NCI-H2227 (cell line): Measurements from ENCODE around the gene CELA2A.
"Not testable (repeated sequence)": the region's sequence is repeated elsewhere in the genome, so short reads cannot be mapped to it uniquely, and the experiment has no call there.

Experiments used
- DNase-seq: peaks from one replicate; lab custom pipeline; 2025; ENCODE audit not compliant: unreplicated experiment; lab: John Stamatoyannopoulos, UW

The CELA2A gene

GRCh38 chr1:15466955-15467625 is 10.6 kb downstream of the CELA2A start:
- not testable (repeated sequence) for DNase-seq

- DNase-seq, result no peak
These were observed 11.6 kb downstream of the CELA2A start for GRCh38 chr1:15468145-15468544.

- DNase-seq, result no peak
These were observed 12.8 kb downstream of the CELA2A start for GRCh38 chr1:15469361-15469760.

DNA sequence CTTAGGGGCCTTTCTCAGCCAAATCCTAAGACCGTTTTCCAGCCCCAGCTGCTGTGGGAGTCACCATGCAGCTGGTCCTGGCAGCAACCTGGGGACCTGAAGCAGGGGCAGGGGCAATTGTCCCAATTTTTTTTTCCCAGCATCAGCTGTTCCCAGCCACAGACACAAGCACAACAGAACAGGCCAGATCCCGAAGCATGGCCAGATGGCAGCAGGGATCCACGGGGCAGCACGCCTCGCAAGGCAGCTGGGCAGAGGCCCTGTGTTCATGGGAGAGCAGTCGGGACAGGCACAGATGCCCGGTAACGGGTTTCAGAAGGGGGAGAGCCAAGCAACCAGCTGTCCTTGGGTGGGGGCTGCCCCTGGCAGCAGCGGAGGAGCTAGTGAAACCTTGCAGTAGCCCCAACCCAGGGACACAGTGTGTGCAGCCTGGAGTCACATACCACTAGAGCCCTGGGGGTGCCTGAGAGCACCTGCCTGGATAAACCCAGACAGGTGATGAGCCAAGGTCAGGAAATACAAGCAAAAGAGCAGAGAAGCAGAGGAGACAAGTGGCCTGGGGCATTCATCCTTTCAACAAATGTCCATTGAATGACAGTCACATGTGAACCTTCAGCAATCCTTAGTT is 13.4 kb downstream of the CELA2A start:
- DNase-seq, result not testable (repeated sequence)

DNA sequence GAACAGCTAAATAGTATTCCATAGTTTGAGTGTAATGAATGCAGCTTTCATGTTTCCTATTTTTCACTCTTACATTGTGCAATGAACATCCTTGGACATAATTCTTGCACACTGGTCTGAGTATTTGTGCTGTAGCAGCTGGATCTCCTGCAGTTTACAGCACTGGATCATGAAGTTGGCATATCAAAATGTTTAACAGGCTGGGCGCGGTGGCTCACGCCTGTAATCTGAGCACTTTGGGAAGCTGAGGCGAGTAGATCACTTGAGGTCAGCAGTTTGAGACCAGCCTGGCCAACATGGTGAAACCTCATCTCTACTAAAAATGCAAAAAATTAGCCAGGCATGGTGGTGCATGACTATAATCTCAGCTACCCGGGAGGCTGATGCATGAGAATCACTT is 14.5 kb downstream of the CELA2A start:
- DNase-seq, result not testable (repeated sequence)

GRCh38 chr1:15471723-15472122 is 15.2 kb downstream of the CELA2A start:
- not testable (repeated sequence) for DNase-seq

DNA sequence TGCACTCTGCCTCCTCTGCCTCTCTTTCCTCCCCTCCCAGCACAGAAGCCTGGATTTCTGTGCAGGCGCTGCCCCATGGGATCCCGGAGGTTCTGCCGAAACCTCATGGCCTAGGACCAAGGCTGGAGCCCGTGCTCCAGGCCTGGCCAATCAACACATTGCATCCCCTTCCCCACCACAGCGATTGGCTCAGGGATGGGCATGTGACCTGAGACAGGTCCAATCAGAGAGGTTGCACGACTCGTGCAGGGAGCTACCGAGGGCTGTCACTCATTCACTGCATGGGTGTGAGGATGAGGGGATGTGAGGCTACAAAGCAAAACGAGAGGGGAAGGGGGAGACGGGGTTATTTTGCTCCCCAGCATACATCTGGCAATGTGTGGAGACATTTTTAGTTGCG is 16.1 kb downstream of the CELA2A start:
- no peak for DNase-seq

- no peak for DNase-seq
These were observed 19.3 kb downstream of the CELA2A start, which contains the start of gene CELA2B for GRCh38 chr1:15475752-15476314. Gene CELA2B, plus strand, starts transcription at chr1:15476104. Its CDS starts 22 bp downstream, at chr1:15476126.

DNA sequence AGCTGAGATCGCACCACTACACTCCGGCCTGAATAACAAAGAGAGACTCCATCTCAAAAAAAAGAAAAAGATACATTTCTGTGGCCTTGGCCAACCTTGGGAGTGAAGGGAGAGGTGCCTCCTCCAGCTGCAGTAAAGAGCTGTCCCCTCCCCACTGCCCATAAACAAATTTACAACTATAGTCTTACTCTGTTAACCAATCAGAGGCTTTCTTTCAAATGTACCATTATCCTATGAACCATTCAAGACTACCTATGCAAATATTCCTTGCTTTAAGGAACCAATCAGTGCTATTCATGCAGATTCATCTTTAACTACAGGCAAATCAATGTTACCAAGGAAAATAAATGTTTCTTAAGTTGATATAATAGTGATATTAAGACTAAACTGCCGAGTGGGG is 20.4 kb downstream of the CELA2A start:
- DNase-seq, result no peak

- no peak for DNase-seq
These were observed 21.2 kb downstream of the CELA2A start for GRCh38 chr1:15477646-15478212.

GRCh38 chr1:15479654-15480347 is 23.3 kb downstream of the CELA2A start:
- no peak for DNase-seq

DNA sequence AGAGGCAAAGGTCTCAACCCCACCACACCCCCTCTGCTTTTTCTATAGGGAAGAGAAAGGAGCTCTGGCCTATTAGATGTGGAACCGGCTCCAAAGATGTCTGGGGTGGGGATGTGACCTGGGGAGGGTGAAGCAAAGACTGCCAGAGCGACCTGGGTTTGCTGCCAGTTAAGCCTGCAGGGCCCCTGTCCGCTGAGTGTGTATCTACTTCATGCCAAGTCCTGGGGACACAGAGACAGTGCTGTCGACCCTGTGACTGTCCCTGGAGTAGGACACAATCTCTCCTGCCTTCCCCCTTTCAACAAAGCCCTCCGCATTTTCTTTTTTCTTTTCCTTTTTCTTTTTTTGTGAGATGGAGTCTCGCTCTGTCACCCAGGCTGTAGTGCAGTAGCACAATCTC is 25.9 kb downstream of the CELA2A start:
- DNase-seq, result not testable (repeated sequence)

DNA sequence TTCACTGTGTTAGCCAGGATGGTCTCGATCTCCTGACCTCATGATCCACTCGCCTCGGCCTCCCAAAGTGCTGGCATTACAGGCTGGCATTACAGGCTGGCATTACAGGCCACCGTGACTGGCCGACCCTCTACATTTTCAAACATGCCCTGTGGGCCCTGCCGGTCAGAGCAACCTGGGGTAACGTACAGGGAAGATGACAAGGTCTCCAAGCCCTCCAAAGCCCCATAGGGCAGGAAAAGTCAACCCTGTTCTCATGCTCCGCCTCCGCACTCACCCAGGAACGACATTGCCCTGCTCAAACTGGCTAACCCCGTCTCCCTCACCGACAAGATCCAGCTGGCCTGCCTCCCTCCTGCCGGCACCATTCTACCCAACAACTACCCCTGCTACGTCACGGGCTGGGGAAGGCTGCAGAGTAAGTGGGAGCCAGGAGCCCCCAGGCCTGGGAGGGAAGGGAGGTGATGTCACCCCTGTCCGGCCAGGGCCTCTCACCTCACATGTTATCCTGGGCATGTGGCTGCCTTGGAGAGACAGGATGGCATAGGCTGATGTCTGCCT is 26.5 kb downstream of the CELA2A start:
- not testable (repeated sequence) for DNase-seq

- no peak for DNase-seq
These were observed 27.4 kb downstream of the CELA2A start for GRCh38 chr1:15483971-15484370.

DNA sequence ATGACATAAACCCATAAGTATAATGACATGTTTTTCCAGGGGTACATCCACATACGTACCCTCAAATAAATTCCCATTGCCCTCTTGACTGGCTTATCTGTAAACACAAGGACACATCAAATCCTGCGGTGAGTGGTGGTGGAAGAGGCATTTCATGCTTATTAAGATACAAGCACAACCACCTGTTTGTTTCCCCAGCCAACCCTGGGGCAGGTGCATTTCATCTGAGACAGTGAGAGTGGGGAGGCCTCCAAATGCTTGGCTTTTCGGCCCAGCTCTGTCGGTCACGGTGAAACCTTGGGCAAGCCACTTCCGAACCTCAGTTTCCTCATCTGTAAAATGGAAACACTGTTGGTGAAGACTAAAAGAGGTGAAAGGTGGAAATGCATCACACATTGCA is 27.9 kb downstream of the CELA2A start:
- not testable (repeated sequence) for DNase-seq

GRCh38 chr1:15485636-15486035 is 29.1 kb downstream of the CELA2A start:
- DNase-seq, result no peak

DNA sequence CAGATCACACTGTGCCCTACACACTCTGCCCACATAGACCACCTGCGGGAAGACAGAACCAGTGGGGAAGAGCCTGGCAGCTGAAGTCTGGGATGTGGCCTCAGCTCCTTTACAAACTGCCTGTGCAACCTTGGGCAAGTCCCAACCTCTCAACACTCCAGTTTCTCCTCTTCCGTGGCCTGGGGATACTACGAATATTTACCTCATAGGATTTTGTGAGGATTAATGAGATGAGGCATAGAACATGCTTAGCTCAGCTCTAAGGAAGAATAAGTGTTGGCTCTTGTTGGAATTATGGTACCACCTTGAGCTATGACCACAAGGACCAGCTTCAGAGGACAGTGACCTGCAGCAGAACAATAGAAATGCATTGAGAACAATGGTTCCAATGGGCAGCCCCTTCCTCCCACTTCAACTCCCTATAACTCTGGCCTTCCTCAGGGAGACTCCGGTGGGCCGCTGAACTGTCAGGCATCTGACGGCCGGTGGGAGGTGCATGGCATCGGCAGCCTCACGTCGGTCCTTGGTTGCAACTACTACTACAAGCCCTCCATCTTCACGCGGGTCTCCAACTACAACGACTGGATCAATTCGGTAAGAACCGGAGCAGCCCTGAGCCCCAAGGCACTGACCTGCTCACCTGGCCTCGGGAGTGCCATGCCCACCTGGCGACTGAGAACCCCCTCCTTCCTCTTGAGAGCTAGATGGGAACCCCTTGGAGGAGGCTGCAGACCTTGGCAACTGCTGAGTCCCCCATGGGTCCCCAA is 30.5 kb downstream of the CELA2A start:
- not testable (repeated sequence) for DNase-seq

- DNase-seq, result no peak
These were observed 31.8 kb downstream of the CELA2A start for GRCh38 chr1:15488371-15488770.

DNA sequence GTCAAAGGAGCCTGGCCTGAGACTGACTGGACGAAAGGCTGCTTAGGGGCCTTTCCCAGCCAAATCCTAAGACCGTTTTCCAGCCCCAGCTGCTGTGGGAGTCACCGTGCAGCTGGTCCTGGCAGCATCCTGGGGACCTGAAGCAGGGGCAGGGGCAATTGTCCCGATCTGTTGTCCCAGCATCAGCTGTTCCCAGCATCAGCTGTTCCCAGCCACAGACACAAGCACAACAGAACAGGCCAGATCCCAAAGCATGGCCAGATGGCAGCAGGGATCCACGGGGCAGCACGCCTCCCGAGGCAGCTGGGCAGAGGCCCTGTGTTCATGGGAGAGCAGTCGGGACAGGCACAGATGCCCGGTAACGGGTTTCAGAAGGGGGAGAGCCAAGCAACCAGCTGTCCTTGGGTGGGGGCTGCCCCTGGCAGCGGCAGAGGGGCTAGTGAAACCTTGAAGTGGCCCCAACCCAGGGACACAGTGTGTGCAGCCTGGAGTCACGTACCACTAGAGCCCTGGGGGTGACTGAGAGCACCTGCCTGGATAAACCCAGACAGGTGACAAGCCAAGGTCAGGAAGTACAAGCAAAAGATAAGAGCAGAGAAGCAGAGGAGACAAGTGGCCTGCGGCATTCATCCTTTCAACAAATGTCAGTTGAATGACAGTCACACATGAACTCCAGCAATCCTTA is 32.7 kb downstream of the CELA2A start:
- DNase-seq, result no peak

- DNase-seq, result not testable (repeated sequence)
These were observed 34.5 kb downstream of the CELA2A start for GRCh38 chr1:15491010-15491409.
